Breast epithelium (tissue), 3 donors: ENCODE measurements around the gene GEMIN4.

ENCODE experiments used
- POLR2A ChIP-seq: fragments of 450-650 bp; IDR thresholded peaks from one replicate; pipeline ENCODE4 v1.6.1; 2016; ENCODE audit warnings: antibody characterized with exemption, mild to moderate bottlenecking, moderate library complexity
- TF ChIP-seq, protein P1 (sequence below), 3 donors: fragments of 450-650 bp; IDR thresholded peaks; one replicate each; pipeline ENCODE4 v1.5.1; 2016 to 2017; ENCODE audit warnings: antibody characterized with exemption in 3 of 3, mild to moderate bottlenecking in 3 of 3, moderate library complexity in 3 of 3

DNA sequence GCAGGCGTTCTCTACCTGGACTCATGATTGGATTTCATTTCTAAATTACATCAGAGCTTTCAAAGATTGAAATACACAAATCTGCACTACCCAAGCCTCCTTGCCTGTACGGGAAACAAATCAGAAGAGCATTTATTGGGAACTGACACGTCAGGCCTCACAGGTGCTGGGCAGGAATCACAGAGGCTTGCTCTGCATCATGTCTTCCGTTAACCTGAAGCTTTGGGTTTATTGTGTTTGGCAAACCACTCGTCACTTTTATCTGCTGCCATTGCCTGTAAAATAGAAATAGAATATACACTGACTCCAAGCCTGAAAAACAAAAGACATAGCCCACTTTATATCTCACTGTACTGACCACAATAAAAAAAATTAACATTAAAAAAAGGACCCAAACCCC lies 7.9 kb upstream of the GEMIN4 start:
- TF ChIP-seq, protein P1, sequence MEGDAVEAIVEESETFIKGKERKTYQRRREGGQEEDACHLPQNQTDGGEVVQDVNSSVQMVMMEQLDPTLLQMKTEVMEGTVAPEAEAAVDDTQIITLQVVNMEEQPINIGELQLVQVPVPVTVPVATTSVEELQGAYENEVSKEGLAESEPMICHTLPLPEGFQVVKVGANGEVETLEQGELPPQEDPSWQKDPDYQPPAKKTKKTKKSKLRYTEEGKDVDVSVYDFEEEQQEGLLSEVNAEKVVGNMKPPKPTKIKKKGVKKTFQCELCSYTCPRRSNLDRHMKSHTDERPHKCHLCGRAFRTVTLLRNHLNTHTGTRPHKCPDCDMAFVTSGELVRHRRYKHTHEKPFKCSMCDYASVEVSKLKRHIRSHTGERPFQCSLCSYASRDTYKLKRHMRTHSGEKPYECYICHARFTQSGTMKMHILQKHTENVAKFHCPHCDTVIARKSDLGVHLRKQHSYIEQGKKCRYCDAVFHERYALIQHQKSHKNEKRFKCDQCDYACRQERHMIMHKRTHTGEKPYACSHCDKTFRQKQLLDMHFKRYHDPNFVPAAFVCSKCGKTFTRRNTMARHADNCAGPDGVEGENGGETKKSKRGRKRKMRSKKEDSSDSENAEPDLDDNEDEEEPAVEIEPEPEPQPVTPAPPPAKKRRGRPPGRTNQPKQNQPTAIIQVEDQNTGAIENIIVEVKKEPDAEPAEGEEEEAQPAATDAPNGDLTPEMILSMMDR (IDR thresholded peaks at IDR 0.05), result no peak
- no peak for TF ChIP-seq POLR2A
